Nucleus accumbens (tissue), 56 donors: ENCODE results near the gene DUSP10.

Experiments
- DNase-seq, 56 donors: peaks; one replicate each; lab custom pipeline; 2025; lab: John Stamatoyannopoulos, UW

DUSP10 gene

GRCh38 chr1:221715321-221716169, 26.3 kb downstream of the DUSP10 start:
- DNase-seq = no peak

GRCh38 chr1:221714227-221715152, 27.4 kb downstream of the DUSP10 start:
- no peak for DNase-seq

GRCh38 chr1:221712776-221713431, 29.0 kb downstream of the DUSP10 start:
- peak in 1 of 56 donors; percentile 28 for DNase-seq

- no peak for DNase-seq
These were observed 29.6 kb downstream of the DUSP10 start for GRCh38 chr1:221712198-221712684.

GRCh38 chr1:221711656-221712055, 30.2 kb downstream of the DUSP10 start:
- DNase-seq = no peak

- no peak for DNase-seq
These were observed 30.8 kb downstream of the DUSP10 start for GRCh38 chr1:221711063-221711577.

GRCh38 chr1:221709854-221710253, 32.0 kb downstream of the DUSP10 start:
- no peak for DNase-seq

GRCh38 chr1:221708987-221709386, 32.9 kb downstream of the DUSP10 start:
- peak in 46 of 56 donors; percentile 11 to 83 (median 55) for DNase-seq

- DNase-seq = peak in 8 of 56 donors; percentile 20 to 39 (median 29)
These were observed 33.8 kb downstream of the DUSP10 start for GRCh38 chr1:221708076-221708571.

- peak in 1 of 56 donors; percentile 19 for DNase-seq
These were observed 34.9 kb downstream of the DUSP10 start for GRCh38 chr1:221706876-221707582.

- DNase-seq = no peak
These were observed 35.7 kb downstream of the DUSP10 start for GRCh38 chr1:221706191-221706590.

GRCh38 chr1:221704306-221704705, 37.6 kb downstream of the DUSP10 start:
- no peak for DNase-seq

GRCh38 chr1:221701570-221702186, 40.2 kb downstream of the DUSP10 start:
- no peak for DNase-seq

GRCh38 chr1:221700948-221701347, 40.9 kb downstream of the DUSP10 start:
- no peak for DNase-seq

GRCh38 chr1:221700536-221700935, 41.4 kb downstream of the DUSP10 start:
- no peak for DNase-seq

- DNase-seq = no peak
These were observed 41.8 kb downstream of the DUSP10 start for GRCh38 chr1:221699978-221700519.

GRCh38 chr1:221699577-221699976, 42.3 kb downstream of the DUSP10 start:
- no peak for DNase-seq

- no peak for DNase-seq
These were observed 43.1 kb downstream of the DUSP10 start for GRCh38 chr1:221698579-221699349.
